NCI-H774 (cell line): ENCODE data around the gene FCF1.

ENCODE experiments used
- DNase-seq: peaks from one replicate; lab custom pipeline; 2025; lab: John Stamatoyannopoulos, UW

Gene FCF1

DNA sequence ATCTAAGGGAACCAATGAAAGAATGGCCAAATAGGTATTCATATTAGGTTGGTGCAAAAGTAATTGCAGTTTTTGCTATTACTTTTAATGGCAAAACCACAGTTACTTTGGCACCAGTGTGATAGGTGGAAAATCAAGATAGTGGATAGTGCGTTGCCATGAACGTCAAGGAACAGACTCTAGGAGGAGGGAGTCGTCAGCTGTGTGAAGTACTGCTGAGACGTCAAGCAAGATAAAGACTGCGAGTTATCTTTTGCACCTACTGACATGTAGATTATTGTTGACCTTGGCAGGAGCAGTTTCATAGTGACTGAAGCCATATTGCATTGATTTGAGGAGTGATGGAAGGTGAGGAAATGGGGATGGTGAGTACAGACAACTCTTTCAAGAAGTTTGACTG, 58.5 kb downstream of the FCF1 start:
- no peak for DNase-seq

DNA sequence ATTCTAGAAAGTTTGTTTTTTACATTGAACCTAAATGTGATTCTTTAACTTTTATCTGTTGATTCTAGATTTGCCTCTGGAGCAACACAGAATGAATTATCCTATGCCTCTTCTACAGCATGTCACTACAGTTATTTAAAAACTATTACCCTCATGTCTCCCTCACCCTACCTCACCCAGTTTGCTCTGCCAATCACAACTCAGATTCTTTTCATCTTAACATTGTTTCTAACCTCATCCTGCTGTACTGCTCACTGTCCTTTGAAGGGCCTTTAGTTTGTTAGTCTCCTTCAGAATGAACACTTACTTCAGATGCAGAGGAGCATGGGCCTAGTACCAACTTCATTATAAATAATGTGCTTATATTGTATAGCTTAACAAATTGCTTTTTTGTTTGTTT, 71.7 kb downstream of the FCF1 start:
- DNase-seq: no peak

DNA sequence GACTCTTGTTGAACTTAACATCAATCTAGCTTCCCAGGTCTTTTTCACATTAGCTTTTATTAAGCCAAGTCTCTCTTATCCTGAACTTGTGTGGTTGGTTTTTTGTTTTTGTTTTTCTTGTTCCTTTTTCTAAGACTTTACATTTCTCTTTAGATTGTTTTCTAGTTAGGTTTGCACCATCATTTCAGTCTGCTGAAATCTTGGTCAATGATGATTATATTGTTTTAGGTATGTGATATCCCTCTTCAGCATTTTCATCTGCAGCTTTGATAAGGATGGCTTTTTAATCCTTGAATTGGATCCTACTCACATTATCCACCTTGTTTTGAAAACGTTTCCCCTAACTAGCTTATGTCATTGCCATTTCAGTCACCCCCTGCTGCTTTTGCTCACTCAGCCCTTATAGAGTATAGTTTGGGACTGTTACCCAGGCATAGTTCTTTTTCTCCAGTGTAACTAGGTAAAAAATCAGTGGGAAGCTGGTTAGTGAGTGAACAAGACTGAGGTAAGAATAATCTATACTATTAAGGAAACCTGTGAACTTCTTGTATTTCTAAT, 72.2 kb downstream of the FCF1 start:
- DNase-seq: no peak

DNA sequence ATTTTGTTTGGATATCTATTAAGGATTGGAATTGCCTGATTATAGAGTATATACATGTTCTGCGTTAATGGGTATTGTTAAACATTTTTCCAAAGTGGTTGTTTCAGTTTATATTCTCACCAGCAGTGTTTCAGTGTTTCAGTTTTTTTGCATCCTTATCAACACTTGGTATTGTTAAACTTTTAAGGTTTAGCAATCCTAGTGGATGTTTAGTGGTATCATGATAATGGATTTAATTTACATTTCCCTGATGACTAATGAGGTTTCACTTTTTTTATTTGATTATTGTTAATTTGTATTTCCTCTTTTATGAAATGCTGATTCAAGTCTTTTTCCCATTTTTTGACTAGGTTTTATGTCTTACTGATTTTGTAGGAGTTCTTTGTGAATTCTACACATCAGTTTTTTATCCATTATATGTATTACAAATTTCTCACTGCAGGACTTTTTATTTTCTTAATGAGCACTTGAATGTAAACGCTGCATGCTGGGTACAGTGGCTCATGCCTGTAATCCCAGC, 73.9 kb downstream of the FCF1 start:
- no peak for DNase-seq
